MCF 10A (cell line): ENCODE results near the gene PCCA. TPM values are rescaled to one million over a fixed set of nuclear protein-coding genes. Genes with fewer than 3 reads are reported as not detected.
A peak's percentile ranks its signal among the peaks of the same experiment; 100 is the strongest.

Experiments used
- BruUV-seq: library from RNA; stranded (reverse); fragments of 400-500 nt; replicated peaks from 2 replicates; lab custom pipeline; 2021; lab: Mats Ljungman, UMichigan
- CTCF ChIA-PET: fragments of 300-600 bp; sonication (Branson Sonifier 250); formaldehyde crosslinking; extraction: SDS; loops from one replicate; lab custom pipeline; 2021; ENCODE audit warnings: antibody characterized with exemption, inconsistent platforms; lab: Yijun Ruan, JAX
- POLR2A ChIA-PET: fragments of 300-600, 350-650 bp; sonication (Branson Sonifier 250); formaldehyde crosslinking; extraction: SDS; loops from one replicate; lab custom pipeline; 2020; ENCODE audit warnings: antibody characterized with exemption, inconsistent platforms; lab: Yijun Ruan, JAX
- DNase-seq: peaks from one replicate; pipeline ENCODE4 v3.0.0-alpha.2; 2018; ENCODE audit not compliant: unreplicated experiment
- H3K27ac Mint-ChIP-seq: one replicate; pipeline ENCODE4 v1.8.0; 2022; ENCODE audit warnings: mild to moderate bottlenecking, low read depth, mixed read lengths; ENCODE audit not compliant: unreplicated experiment
- H3K27me3 Mint-ChIP-seq: one replicate; pipeline ENCODE4 v1.8.0; 2022; ENCODE audit warnings: mixed read lengths; ENCODE audit not compliant: insufficient read depth, unreplicated experiment
- H3K36me3 Mint-ChIP-seq: one replicate; pipeline ENCODE4 v1.8.0; 2022; ENCODE audit warnings: mild to moderate bottlenecking, moderate library complexity, mixed read lengths; ENCODE audit not compliant: insufficient read depth, unreplicated experiment
- H3K4me1 Mint-ChIP-seq: one replicate; pipeline ENCODE4 v1.8.0; 2022; ENCODE audit warnings: mixed read lengths; ENCODE audit not compliant: insufficient read depth, unreplicated experiment
- H3K4me3 Mint-ChIP-seq: one replicate; pipeline ENCODE4 v1.8.0; 2022; ENCODE audit warnings: mild to moderate bottlenecking, moderate library complexity, mixed read lengths; ENCODE audit not compliant: unreplicated experiment
- H3K9me3 Mint-ChIP-seq: one replicate; pipeline ENCODE4 v1.8.0; 2022; ENCODE audit warnings: mixed read lengths; ENCODE audit not compliant: unreplicated experiment
- intact Hi-C: fragments of 100-400 bp; cut with micrococcal nuclease; formaldehyde crosslinking; loops from 2 replicates; pipeline ENCODE4 v1.14.1; 2022
- total RNA-seq: library from RNA; stranded (reverse); gene quantifications from 2 replicates; pipeline ENCODE4 v1.2.3, GENCODE V29; 2022
- TF ChIP-seq, protein P1 (sequence below): fragments of 200-600 bp; IDR thresholded peaks from one replicate; pipeline ENCODE4 v1.8.0; 2022; ENCODE audit warnings: antibody characterized with exemption, mild to moderate bottlenecking; ENCODE audit not compliant: unreplicated experiment

PCCA gene
- total RNA-seq, 1 experiment from 2014 or later: 23.4 TPM

- CTCF ChIA-PET: interaction anchor here (1.1 to 3.4 kb wide), 9 partner anchors 11 to 857 kb away, joined by 3 to 23 read pairs (median 5); no protein-coding TSS in a partner anchor
- intact Hi-C loops: loop anchor here (10.0 kb wide), 1 partner anchor 358 kb away; no protein-coding TSS in a partner anchor
- TF ChIP-seq, protein P1, sequence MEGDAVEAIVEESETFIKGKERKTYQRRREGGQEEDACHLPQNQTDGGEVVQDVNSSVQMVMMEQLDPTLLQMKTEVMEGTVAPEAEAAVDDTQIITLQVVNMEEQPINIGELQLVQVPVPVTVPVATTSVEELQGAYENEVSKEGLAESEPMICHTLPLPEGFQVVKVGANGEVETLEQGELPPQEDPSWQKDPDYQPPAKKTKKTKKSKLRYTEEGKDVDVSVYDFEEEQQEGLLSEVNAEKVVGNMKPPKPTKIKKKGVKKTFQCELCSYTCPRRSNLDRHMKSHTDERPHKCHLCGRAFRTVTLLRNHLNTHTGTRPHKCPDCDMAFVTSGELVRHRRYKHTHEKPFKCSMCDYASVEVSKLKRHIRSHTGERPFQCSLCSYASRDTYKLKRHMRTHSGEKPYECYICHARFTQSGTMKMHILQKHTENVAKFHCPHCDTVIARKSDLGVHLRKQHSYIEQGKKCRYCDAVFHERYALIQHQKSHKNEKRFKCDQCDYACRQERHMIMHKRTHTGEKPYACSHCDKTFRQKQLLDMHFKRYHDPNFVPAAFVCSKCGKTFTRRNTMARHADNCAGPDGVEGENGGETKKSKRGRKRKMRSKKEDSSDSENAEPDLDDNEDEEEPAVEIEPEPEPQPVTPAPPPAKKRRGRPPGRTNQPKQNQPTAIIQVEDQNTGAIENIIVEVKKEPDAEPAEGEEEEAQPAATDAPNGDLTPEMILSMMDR: no peak
- POLR2A ChIA-PET: interaction anchor here (1.1 kb wide), 1 partner anchor 165 kb away, joined by 4 read pairs; no protein-coding TSS in a partner anchor
- Mint-ChIP-seq H3K36me3 (peaks cover 6% of the 10 kb centered on the region), H3K27me3 (no peaks in the 10 kb centered on the region), H3K4me3 (no peak overlapping the region), H3K4me1 (peaks cover 12% of the 10 kb centered on the region), H3K27ac (peak overlapping the region; percentile 31), H3K9me3 (no peaks in the 10 kb centered on the region)
- BruUV-seq: no TSS peak
- no peak for DNase-seq
These were observed 424.3 kb downstream of the PCCA start for GRCh38 chr13:100513171-100513570.

GRCh38 chr13:100513987-100514670, 425.2 kb downstream of the PCCA start:
- no peaks in the 10 kb centered on the region for H3K27me3 Mint-ChIP-seq
- POLR2A ChIA-PET: interaction anchor here (0.6 to 1.1 kb wide), 4 partner anchors 166 to 1241 kb away, joined by 3 to 4 read pairs (median 4); no protein-coding TSS in a partner anchor
- TF ChIP-seq, protein P1: no peak

GRCh38 chr13:100514788-100515409, 426.0 kb downstream of the PCCA start:
- BruUV-seq: no TSS peak
- no peaks in the 10 kb centered on the region for H3K9me3 Mint-ChIP-seq
- CTCF ChIA-PET: interaction anchor here (0.5 to 3.4 kb wide), 31 partner anchors 10 to 1073 kb away, joined by 3 to 23 read pairs (median 4); no protein-coding TSS in a partner anchor
- H3K27me3 Mint-ChIP-seq: no peaks in the 10 kb centered on the region
- peaks cover 12% of the 10 kb centered on the region for H3K4me1 Mint-ChIP-seq
- no peak overlapping the region for H3K27ac Mint-ChIP-seq
- H3K4me3 Mint-ChIP-seq: no peak overlapping the region
- intact Hi-C loops: loop anchor here (1.0 to 10.0 kb wide), 5 partner anchors 280 to 859 kb away; partner anchors contain the start of gene ZIC2
- POLR2A ChIA-PET: interaction anchor here (1.1 kb wide), 1 partner anchor 857 kb away, joined by 4 read pairs; no protein-coding TSS in a partner anchor
- TF ChIP-seq, protein P1: peak; percentile 95
- DNase-seq: peak; percentile 74
- H3K36me3 Mint-ChIP-seq: no peaks in the 10 kb centered on the region

More at GRCh38 chr13:100513987-100514670, 425.2 kb downstream of the PCCA start:
- Mint-ChIP-seq H3K4me3 (no peak overlapping the region), H3K9me3 (no peaks in the 10 kb centered on the region), H3K36me3 (peaks cover 2% of the 10 kb centered on the region), H3K27ac (peak overlapping the region; percentile 31), H3K4me1 (peaks cover 12% of the 10 kb centered on the region)
- BruUV-seq: no TSS peak
- peak; percentile 49 for DNase-seq
- intact Hi-C loops: loop anchor here (1.0 to 10.0 kb wide), 4 partner anchors 279 to 858 kb away; no protein-coding TSS in a partner anchor
- CTCF ChIA-PET: interaction anchor here (0.6 to 3.4 kb wide), 18 partner anchors 10 to 898 kb away, joined by 3 to 23 read pairs (median 4); no protein-coding TSS in a partner anchor
